HG02623 (cell line): Measurements from ENCODE around the gene ATG5.

Experiments
- ATAC-seq: cut with Tn5 transposase; IDR thresholded peaks from one replicate; pipeline ENCODE4 v1.9.1; 2021; ENCODE audit warnings: moderate library complexity; ENCODE audit not compliant: unreplicated experiment

The ATG5 gene

DNA sequence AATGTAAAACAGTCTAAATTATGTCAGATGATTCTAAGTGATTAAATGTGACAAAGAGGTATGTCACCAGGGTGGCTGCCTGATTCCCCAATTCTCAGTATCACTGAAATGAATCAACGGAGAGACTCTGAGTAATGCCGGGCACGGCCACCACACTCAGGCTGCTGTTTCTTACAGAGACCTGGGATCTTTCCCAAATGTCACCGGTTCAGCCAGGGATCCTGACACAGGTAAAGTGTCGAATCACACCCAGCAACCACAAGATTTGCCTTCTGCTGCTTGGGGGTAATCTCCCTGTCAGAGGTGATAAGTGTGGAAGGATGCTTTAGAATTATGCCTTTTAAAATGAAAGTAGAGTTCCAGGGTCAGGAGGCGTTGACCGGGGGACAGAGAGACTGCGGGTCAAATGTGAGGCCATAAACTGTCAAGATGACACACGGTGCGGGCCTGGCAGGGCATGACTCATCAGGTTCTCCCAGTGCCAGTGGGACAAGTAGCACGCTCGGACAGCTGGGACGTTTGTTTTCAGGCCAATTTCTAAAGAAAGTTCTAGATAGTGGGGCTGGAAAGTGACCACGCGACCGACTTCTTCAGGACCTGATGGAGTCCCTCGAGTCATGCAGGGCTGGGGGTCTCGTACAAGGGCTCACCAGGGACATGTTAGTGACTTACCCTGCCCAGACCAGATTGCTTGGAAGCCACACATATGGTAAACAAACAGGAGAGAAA, 190.5 kb downstream of the ATG5 start:
- ATAC-seq, result no peak
